GM19438 (cell line): ENCODE measurements around the gene NUAK1.
"Not testable (repeated sequence)": the region's sequence is repeated elsewhere in the genome, so short reads cannot be mapped to it uniquely, and the experiment has no call there.

Experiments used
- ATAC-seq: cut with Tn5 transposase; IDR thresholded peaks from one replicate; pipeline ENCODE4 v1.9.1; 2021; ENCODE audit warnings: low read depth; ENCODE audit not compliant: unreplicated experiment

NUAK1 gene

GRCh38 chr12:106039646-106040404 is 98.9 kb downstream of the NUAK1 start:
- ATAC-seq: no peak

GRCh38 chr12:106039242-106039641 is 99.5 kb downstream of the NUAK1 start:
- no peak for ATAC-seq

DNA sequence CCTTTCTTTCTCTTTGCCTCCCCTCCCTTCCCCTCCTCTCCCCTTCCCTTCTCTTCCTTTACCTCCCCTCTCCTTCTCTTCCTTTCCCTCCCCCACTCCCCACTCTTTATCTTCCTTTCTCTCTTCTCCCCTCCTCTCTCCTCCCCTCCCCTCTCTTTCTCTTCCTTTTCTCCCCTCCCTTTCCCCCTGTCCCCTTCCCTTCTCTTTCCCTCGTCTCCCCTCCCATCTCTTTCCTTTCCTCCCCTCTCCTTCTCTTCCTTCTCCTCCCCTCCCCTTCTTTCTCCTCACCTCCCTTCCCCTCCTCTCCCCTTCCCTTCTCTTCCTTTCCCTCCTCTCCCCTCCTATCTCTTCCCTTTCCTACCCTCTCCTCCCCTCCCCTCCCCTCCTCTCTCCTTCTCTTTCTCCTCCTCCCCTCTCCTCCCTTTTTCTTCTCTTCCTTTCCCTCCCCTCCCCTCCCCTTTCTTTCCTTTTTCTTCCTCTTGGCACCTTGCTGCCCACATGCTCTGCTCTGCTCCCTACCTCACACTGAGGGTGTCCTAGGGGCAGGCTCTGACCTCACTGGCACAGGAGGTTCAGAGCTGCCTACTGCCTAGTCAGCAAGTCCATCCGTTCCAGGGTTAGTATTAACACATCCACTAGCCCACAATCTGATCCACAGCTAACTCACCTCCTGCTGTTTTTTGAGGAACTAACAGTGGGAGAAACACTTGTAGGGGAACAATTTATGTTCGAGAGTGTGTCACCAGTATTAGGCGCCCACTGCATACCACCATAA is 101.0 kb downstream of the NUAK1 start:
- no peak for ATAC-seq

DNA sequence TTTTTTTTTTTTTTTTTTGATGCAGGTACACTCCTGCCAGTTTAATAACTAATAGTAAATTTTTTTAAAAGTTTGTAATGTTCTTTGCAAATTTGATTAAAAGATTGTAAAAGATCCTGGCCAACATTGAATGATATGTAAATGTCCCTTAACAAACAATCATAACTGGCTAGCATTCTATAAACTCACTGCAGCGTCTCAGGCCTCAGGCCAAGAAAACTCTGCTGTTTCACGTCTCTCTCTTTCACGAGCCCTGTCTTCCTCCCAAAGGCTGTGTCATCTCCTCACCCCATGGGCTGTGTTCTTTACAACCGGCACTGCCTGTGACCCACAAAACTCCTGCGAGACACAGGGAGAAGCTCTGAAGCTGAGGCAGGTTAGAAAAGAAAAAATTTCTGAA is 103.3 kb downstream of the NUAK1 start:
- ATAC-seq: no peak

DNA sequence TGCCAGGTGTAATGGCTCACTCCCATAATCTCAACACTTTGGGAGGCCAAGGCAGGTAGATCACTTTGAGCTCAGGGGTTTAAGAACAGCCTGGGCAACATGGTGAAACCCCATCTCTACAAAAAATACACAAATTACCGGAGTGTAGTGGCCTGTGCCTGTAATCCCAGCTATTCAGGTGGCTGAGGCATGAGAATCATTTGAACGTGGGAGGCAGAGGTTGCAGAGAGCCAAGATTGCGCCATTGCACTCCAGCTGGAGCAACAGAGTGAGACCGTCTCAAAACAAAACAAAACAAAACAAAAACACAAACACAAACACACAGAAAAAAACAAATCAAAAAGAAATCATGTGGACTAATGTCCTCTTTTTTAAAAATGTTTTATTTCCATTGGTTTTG is 104.4 kb downstream of the NUAK1 start:
- ATAC-seq: no peak

DNA sequence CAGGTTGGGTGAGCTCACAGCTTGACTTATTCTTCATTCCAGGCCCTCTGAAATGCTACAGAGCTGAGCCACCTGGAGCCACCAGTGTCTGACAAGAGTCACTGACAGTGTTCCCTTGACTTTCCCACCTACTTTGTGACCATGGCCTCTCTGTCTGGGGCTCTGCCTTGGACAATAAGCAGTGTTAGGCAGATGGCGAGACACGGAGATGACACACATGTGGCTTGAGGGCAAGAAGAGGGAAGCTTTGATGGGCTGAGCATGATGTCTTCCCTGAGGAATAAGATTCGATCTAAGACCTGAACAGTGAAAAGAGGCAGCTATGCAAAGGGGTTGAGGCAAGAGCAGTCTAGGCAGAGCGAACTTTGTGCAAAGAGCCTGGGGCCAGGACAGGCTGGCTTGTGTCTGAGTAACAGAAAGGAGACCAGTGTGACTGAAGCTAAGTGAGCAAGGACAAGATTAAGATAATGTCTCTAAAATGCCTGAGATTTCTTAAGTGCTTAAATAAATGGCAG is 105.5 kb downstream of the NUAK1 start:
- no peak for ATAC-seq

GRCh38 chr12:106032623-106032925 is 106.2 kb downstream of the NUAK1 start:
- ATAC-seq: no peak

GRCh38 chr12:106031761-106032622 is 106.8 kb downstream of the NUAK1 start:
- ATAC-seq: no peak

DNA sequence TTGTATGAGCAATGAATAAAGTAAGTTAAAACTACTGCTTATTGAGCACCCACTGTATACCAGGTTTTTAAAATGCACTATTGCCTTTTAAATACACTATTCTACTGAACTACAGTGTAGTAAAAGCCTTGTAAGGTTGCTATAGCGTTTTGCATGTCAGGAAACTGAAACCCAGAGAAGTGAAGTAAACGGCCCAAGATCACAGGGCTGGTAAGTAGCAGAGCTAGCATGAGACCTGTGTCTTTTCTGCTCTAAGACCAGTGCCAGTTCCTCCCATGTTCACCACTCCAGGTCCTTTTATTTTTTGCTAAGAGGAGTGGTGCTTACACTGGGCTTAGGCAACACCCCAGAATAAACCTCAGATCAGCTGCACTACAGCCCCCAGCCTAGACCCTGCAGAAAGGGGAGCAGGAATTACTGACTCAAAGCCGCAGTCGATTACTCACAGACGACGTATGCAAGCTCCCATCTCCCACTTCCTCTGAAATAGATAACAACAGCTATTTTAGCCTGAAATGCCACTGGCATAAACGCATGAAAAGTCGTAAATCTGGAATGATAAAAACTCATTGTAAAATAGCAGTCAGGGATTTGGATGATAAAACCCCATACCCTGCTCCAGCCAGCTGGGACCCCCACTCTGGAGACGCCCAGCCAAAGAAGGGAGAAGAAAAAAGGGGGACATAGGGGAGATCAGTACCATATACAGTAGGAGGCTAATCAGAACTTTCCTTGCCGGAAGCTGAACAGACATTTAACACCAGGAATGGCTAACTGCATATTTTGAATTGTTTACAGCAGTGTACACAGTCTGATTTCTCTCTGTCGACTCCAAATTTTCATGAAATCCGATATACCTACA is 108.3 kb downstream of the NUAK1 start:
- ATAC-seq: no peak

DNA sequence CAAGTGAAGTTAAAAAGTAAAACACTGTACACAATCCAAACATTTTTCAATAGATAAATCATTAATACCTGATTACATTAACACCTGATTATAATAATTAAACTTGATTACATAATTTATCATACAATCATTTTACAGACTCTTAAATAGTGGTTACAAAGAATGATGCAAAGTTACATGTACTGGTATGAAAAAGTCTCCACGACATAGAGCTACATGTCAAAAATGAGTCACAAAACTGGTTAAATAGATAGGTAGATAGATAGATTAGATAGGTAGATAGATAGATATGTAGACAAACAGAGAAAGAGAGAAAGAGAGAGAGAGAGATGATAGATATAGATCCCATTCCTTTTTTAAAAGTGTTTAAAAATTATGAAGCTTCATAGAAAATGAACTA is 109.2 kb downstream of the NUAK1 start:
- ATAC-seq: no peak

DNA sequence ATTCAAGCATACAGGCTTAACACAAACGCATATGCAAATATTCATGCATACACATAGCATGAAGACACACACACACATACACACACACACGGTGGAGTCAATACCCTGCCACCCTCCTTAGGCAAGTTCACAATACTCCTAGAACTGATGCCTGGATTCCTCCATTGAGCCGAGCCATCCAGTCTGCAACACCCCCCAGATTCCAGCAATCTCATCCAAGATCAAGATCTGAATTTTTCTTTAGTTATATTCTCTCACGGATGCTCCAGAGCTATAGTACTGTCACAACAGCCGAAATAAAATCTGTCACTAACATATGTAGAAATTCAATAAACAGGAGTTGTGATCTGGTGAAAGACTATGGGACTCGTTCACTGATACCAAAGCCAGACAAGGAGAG is 110.8 kb downstream of the NUAK1 start:
- ATAC-seq: no peak

DNA sequence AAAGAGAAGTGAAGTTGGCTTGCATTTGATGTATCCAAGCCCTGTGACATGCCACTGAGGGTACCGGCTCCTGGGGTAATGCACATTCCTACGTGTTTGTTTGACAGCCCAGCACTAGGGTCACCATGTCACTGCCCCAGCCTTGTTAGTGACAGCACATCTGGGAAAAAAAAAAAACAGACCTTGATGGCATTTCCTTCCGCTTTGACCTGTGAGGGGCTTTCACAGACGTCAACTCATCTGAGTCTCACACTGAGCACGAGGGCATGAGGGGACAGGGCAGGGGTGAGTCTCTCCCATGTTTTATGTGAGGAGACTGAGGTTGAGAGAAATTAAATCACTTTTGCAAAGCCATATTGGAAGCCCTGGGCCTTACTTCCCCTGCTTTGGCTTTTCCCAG is 111.5 kb downstream of the NUAK1 start:
- no peak for ATAC-seq

GRCh38 chr12:106025129-106025528 is 113.6 kb downstream of the NUAK1 start:
- ATAC-seq: no peak

DNA sequence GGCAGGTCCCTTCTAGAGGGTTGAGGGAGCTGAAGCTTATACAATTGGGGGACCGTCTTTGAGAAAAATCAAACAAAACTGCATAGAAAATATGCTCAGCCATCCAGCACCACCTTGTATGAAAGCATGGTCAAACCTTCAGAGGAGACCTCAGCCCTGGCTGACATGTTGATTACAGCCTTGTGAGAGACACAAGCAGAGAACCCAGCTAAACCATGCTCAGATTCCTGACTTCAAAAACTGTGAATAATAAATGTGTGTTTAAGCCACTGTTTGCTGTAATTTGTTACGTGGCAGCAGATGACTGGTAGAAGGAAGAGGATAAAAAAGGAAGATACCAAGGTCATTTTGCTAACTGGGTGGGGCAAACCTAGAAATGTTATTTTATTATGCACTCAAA is 115.7 kb downstream of the NUAK1 start:
- no peak for ATAC-seq

DNA sequence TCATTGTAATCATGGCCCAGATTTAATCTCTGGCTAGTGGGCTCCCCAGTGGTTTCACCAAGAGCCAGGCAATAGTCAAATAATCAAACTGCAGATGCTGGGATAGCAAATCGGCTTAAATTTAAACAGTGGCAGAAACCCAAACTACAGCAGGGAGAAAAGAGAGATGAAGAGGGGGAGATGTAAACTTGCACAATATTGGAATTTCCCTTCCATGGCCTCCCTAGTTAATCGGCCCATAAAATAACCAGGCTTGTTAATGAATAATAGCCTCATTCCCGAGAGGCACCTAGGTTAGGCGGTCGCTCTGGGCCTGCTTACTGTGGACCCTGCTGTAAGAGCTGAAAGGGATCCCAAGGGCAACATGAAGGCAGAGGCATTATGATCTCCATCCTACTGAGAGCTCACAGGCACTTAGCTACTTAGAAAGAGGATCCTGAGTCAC is 116.2 kb downstream of the NUAK1 start:
- ATAC-seq: no peak

DNA sequence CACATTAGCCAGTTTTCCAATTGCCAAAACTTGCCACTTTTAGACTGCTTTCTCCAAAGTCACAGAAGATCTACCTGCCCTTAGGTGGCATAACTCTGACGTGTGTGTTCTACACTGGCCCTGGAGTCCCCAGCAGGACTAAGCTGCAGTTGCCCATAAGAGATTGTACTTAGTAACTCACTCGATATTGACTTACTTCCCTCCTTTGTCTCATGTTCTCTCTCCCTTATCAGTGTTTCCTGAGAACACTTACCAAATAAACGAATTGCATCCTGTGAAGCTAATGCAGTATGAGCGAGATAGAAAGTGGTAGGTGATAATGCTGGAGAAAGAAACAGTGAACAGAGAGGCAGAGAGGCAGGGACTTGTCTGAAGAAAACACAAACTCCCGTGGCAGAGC is 117.2 kb downstream of the NUAK1 start:
- no peak for ATAC-seq

GRCh38 chr12:106020736-106021135 is 118.0 kb downstream of the NUAK1 start:
- ATAC-seq: no peak

- no peak for ATAC-seq
These were observed 119.6 kb downstream of the NUAK1 start for GRCh38 chr12:106019144-106019543.

DNA sequence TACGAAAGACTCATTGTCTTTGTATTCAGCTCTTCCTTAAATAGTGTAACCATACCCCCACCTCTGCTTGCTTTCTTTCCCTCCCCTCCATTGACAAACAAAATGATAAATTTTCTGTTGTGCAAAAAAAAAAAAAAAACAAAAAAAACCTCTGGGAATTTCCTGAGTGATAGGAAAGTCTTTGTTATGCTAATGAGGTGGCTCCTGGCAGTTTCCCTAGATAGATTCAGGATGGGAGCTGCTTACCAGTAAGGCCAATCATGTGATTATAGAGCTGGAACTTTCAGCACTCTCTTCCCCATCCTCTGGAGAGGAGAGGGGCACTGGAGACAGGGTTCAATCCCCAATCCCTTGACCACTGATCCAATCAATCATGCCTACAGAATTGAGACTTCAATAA is 120.5 kb downstream of the NUAK1 start:
- no peak for ATAC-seq

GRCh38 chr12:106016601-106017278 is 122.0 kb downstream of the NUAK1 start:
- ATAC-seq: not testable (repeated sequence)
